ENCODE measurements around the gene GABARAPL2.
A peak's percentile ranks its signal among the peaks of the same experiment; 100 is the strongest.

GABARAPL2 gene

DNA sequence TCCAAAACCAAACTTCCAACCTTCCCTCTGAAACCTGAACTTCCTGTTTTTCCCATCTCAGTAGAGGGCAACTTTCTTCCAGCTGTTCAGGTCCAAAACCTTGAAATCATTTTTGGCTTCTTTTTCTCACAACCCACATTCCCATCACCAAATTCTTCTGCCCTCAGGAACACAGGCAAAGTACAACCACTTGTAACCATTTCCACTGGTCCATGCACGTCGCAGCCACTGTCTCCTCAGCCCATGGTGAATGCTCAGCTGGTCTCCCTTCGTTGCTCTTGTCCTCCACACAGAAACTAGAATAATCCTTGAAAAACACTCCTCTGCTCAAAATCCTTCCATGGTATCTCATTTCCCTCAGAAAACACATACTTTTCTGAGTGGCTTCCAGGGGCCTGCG lies 60.6 kb downstream of the GABARAPL2 start:
- no peaks in the 10 kb centered on the region for H3K27me3 Mint-ChIP-seq
- H3K4me1 Mint-ChIP-seq (ENCODE audit: low read depth), result peaks cover 49% of the 10 kb centered on the region
- H3K9me3 Mint-ChIP-seq (ENCODE audit: low read depth), result no peaks in the 10 kb centered on the region
- H3K27ac Mint-ChIP-seq, result peak overlapping the region; percentile 69
- H3K4me3 Mint-ChIP-seq, result peak overlapping the region; percentile 32
- peaks cover 31% of the 10 kb centered on the region for H3K36me3 Mint-ChIP-seq
